ENCODE measurements around the gene NAV1.

- no peak for TF ChIP-seq CTCF (IDR thresholded peaks at IDR 0.05; ENCODE audit: low read depth, low read length, missing input control)
- TF ChIP-seq TAF1 (conservative IDR thresholded peaks at IDR 0.05) = no peak
- TF ChIP-seq, protein P1, sequence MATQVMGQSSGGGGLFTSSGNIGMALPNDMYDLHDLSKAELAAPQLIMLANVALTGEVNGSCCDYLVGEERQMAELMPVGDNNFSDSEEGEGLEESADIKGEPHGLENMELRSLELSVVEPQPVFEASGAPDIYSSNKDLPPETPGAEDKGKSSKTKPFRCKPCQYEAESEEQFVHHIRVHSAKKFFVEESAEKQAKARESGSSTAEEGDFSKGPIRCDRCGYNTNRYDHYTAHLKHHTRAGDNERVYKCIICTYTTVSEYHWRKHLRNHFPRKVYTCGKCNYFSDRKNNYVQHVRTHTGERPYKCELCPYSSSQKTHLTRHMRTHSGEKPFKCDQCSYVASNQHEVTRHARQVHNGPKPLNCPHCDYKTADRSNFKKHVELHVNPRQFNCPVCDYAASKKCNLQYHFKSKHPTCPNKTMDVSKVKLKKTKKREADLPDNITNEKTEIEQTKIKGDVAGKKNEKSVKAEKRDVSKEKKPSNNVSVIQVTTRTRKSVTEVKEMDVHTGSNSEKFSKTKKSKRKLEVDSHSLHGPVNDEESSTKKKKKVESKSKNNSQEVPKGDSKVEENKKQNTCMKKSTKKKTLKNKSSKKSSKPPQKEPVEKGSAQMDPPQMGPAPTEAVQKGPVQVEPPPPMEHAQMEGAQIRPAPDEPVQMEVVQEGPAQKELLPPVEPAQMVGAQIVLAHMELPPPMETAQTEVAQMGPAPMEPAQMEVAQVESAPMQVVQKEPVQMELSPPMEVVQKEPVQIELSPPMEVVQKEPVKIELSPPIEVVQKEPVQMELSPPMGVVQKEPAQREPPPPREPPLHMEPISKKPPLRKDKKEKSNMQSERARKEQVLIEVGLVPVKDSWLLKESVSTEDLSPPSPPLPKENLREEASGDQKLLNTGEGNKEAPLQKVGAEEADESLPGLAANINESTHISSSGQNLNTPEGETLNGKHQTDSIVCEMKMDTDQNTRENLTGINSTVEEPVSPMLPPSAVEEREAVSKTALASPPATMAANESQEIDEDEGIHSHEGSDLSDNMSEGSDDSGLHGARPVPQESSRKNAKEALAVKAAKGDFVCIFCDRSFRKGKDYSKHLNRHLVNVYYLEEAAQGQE (IDR thresholded peaks at IDR 0.05) = no peak
- no peak for TF ChIP-seq RAD21 (IDR thresholded peaks at IDR 0.05)
- no peak for TF ChIP-seq YY1 (IDR thresholded peaks at IDR 0.05)
- no peak for TF ChIP-seq FOXA1 (IDR thresholded peaks at IDR 0.05)
- TF ChIP-seq JUND (IDR thresholded peaks at IDR 0.05) = no peak
- no peak for TF ChIP-seq EGR1 (IDR thresholded peaks at IDR 0.05; ENCODE audit: low read depth in 2 of 2)
- TF ChIP-seq GABPA (IDR thresholded peaks at IDR 0.05 in 1 of 2, conservative IDR thresholded peaks at IDR 0.05 in 1 of 2) = no peak
- no peak for TF ChIP-seq RXRA (IDR thresholded peaks at IDR 0.05)
- no peak for TF ChIP-seq HNF4A (conservative IDR thresholded peaks at IDR 0.05)
- TF ChIP-seq ATF3 (IDR thresholded peaks at IDR 0.05) = no peak
These were observed 13.6 kb upstream of the NAV1 start for GRCh38 chr1:201525193-201525778.
